ENCODE results near the gene KCTD1.

DNA sequence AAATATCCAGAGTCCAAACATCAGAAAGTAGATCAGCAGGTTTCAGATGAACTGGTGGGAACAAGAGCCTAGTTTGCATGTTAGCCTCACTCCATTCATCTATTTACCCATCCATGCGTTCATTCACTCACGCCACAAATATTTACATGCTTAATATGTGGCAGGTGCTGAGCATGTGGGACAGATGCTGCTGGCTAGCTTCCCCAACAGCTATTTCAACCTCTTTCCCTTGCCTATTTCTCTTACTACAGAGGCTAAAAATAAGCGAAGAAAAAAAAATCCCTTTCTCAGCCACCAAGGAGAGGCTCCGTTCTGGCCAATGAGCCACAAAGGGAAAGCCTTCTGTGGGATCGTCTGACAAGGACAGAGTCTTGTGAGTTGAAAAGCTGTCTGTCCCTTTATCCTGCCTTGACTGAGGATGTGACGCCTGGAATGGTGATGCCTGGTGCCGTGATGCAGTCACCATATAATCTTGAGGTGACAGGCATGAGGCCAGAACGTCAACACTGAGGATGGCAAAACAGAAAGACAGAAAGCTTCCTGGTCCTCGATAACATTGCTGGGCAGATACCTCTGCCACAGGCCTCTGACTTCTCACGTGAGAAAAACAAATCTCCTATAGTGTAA, 78.2 kb downstream of the KCTD1 start:
- TF ChIP-seq, protein P1, sequence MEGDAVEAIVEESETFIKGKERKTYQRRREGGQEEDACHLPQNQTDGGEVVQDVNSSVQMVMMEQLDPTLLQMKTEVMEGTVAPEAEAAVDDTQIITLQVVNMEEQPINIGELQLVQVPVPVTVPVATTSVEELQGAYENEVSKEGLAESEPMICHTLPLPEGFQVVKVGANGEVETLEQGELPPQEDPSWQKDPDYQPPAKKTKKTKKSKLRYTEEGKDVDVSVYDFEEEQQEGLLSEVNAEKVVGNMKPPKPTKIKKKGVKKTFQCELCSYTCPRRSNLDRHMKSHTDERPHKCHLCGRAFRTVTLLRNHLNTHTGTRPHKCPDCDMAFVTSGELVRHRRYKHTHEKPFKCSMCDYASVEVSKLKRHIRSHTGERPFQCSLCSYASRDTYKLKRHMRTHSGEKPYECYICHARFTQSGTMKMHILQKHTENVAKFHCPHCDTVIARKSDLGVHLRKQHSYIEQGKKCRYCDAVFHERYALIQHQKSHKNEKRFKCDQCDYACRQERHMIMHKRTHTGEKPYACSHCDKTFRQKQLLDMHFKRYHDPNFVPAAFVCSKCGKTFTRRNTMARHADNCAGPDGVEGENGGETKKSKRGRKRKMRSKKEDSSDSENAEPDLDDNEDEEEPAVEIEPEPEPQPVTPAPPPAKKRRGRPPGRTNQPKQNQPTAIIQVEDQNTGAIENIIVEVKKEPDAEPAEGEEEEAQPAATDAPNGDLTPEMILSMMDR (IDR thresholded peaks at IDR 0.05): no peak
- TF ChIP-seq ZFX (IDR thresholded peaks at IDR 0.05; ENCODE audit: borderline replicate concordance): no peak
